Activated T-cell treated with anti-CD3 and anti-CD28 coated beads, Interleukin-2, amount 50 U/mL, for 24 hours (primary cell): ENCODE measurements around the gene DCP1B.
A peak's percentile ranks its signal among the peaks of the same experiment; 100 is the strongest.

Experiments
- DNase-seq: peaks from one replicate; pipeline ENCODE4 v3.0.0-alpha.2; 2020
- H3K27ac Mint-ChIP-seq: 2 replicates; pipeline ENCODE4 v1.8.0; 2020; ENCODE audit warnings: mild to moderate bottlenecking, mixed read lengths
- H3K27me3 Mint-ChIP-seq: 2 replicates; pipeline ENCODE4 v1.8.0; 2020; ENCODE audit warnings: mixed read lengths
- H3K36me3 Mint-ChIP-seq: 2 replicates; pipeline ENCODE4 v1.8.0; 2020; ENCODE audit warnings: low read depth, mixed read lengths
- H3K4me1 Mint-ChIP-seq: 2 replicates; pipeline ENCODE4 v1.8.0; 2020; ENCODE audit warnings: low read depth, mixed read lengths
- H3K4me3 Mint-ChIP-seq: 2 replicates; pipeline ENCODE4 v1.8.0; 2020; ENCODE audit warnings: mild to moderate bottlenecking, moderate library complexity, mixed read lengths
- H3K9me3 Mint-ChIP-seq: 2 replicates; pipeline ENCODE4 v1.8.0; 2020; ENCODE audit warnings: mixed read lengths

Gene DCP1B

GRCh38 chr12:1928439-1929121 is 75.7 kb downstream of the DCP1B start:
- no peak overlapping the region for H3K27ac Mint-ChIP-seq
- peak; percentile 6 for DNase-seq
- no peaks in the 10 kb centered on the region for H3K36me3 Mint-ChIP-seq
- no peaks in the 10 kb centered on the region for H3K27me3 Mint-ChIP-seq
- no peaks in the 10 kb centered on the region for H3K9me3 Mint-ChIP-seq
- peaks cover 13% of the 10 kb centered on the region for H3K4me1 Mint-ChIP-seq
- H3K4me3 Mint-ChIP-seq = no peak overlapping the region

GRCh38 chr12:1927751-1928351 is 76.4 kb downstream of the DCP1B start:
- H3K27me3 Mint-ChIP-seq = no peaks in the 10 kb centered on the region
- no peaks in the 10 kb centered on the region for H3K9me3 Mint-ChIP-seq
- no peak overlapping the region for H3K27ac Mint-ChIP-seq
- H3K36me3 Mint-ChIP-seq = no peaks in the 10 kb centered on the region
- peaks cover 13% of the 10 kb centered on the region for H3K4me1 Mint-ChIP-seq
- DNase-seq = peak; percentile 19
- no peak overlapping the region for H3K4me3 Mint-ChIP-seq

GRCh38 chr12:1927051-1927680 is 77.1 kb downstream of the DCP1B start:
- peak; percentile 11 for DNase-seq
- Mint-ChIP-seq H3K36me3 (no peaks in the 10 kb centered on the region), H3K27me3 (no peaks in the 10 kb centered on the region), H3K9me3 (no peaks in the 10 kb centered on the region), H3K27ac (no peak overlapping the region), H3K4me3 (no peak overlapping the region), H3K4me1 (peaks cover 13% of the 10 kb centered on the region)

- peaks cover 13% of the 10 kb centered on the region for H3K4me1 Mint-ChIP-seq
- H3K27me3 Mint-ChIP-seq = no peaks in the 10 kb centered on the region
- H3K9me3 Mint-ChIP-seq = no peaks in the 10 kb centered on the region
- H3K4me3 Mint-ChIP-seq = no peak overlapping the region
- H3K27ac Mint-ChIP-seq = no peak overlapping the region
- no peaks in the 10 kb centered on the region for H3K36me3 Mint-ChIP-seq
- peak; percentile 9 for DNase-seq
Measured at GRCh38 chr12:1926251-1926657, 78.0 kb downstream of the DCP1B start.

- H3K4me3 Mint-ChIP-seq = no peak overlapping the region
- H3K27me3 Mint-ChIP-seq = no peaks in the 10 kb centered on the region
- no peaks in the 10 kb centered on the region for H3K36me3 Mint-ChIP-seq
- H3K27ac Mint-ChIP-seq = no peak overlapping the region
- peak; percentile 9 for DNase-seq
- H3K4me1 Mint-ChIP-seq = peaks cover 13% of the 10 kb centered on the region
- no peaks in the 10 kb centered on the region for H3K9me3 Mint-ChIP-seq
Measured at GRCh38 chr12:1925684-1926006, 78.6 kb downstream of the DCP1B start.

- Mint-ChIP-seq H3K27me3 (no peaks in the 10 kb centered on the region), H3K9me3 (no peaks in the 10 kb centered on the region), H3K4me1 (peaks cover 11% of the 10 kb centered on the region), H3K36me3 (no peaks in the 10 kb centered on the region), H3K27ac (no peak overlapping the region), H3K4me3 (no peak overlapping the region)
- peak; percentile 27 for DNase-seq
Measured at GRCh38 chr12:1924996-1925683, 79.1 kb downstream of the DCP1B start.

- Mint-ChIP-seq H3K27me3 (peaks cover 3% of the 10 kb centered on the region), H3K9me3 (no peaks in the 10 kb centered on the region), H3K36me3 (no peaks in the 10 kb centered on the region), H3K4me3 (no peak overlapping the region), H3K27ac (no peak overlapping the region), H3K4me1 (peaks cover 10% of the 10 kb centered on the region)
- DNase-seq = no peak
Measured at GRCh38 chr12:1922985-1923384, 81.3 kb downstream of the DCP1B start.

GRCh38 chr12:1922075-1922709 is 82.1 kb downstream of the DCP1B start:
- Mint-ChIP-seq H3K4me3 (no peak overlapping the region), H3K9me3 (no peaks in the 10 kb centered on the region), H3K4me1 (peaks cover 10% of the 10 kb centered on the region), H3K36me3 (no peaks in the 10 kb centered on the region), H3K27me3 (peaks cover 9% of the 10 kb centered on the region), H3K27ac (no peak overlapping the region)
- DNase-seq = peak; percentile 21

- peak; percentile 13 for DNase-seq
- Mint-ChIP-seq H3K9me3 (no peaks in the 10 kb centered on the region), H3K27ac (no peak overlapping the region), H3K4me1 (peaks cover 17% of the 10 kb centered on the region), H3K36me3 (no peaks in the 10 kb centered on the region), H3K4me3 (no peak overlapping the region), H3K27me3 (peaks cover 9% of the 10 kb centered on the region)
Measured at GRCh38 chr12:1920971-1921370, 83.3 kb downstream of the DCP1B start.

GRCh38 chr12:1920436-1920835 is 83.8 kb downstream of the DCP1B start:
- Mint-ChIP-seq H3K9me3 (no peaks in the 10 kb centered on the region), H3K4me3 (no peak overlapping the region), H3K36me3 (no peaks in the 10 kb centered on the region), H3K27ac (no peak overlapping the region), H3K27me3 (peaks cover 9% of the 10 kb centered on the region), H3K4me1 (peaks cover 23% of the 10 kb centered on the region)
- DNase-seq = no peak

GRCh38 chr12:1919763-1920162 is 84.5 kb downstream of the DCP1B start:
- no peak for DNase-seq
- Mint-ChIP-seq H3K4me3 (no peak overlapping the region), H3K9me3 (no peaks in the 10 kb centered on the region), H3K27ac (no peak overlapping the region), H3K27me3 (peaks cover 9% of the 10 kb centered on the region), H3K36me3 (no peaks in the 10 kb centered on the region), H3K4me1 (peaks cover 23% of the 10 kb centered on the region)

- Mint-ChIP-seq H3K9me3 (no peaks in the 10 kb centered on the region), H3K27ac (no peak overlapping the region), H3K4me3 (no peak overlapping the region), H3K4me1 (peaks cover 18% of the 10 kb centered on the region), H3K36me3 (no peaks in the 10 kb centered on the region), H3K27me3 (peaks cover 9% of the 10 kb centered on the region)
- peak; percentile 14 for DNase-seq
Measured at GRCh38 chr12:1919284-1919683, 85.0 kb downstream of the DCP1B start.

- Mint-ChIP-seq H3K4me1 (peaks cover 18% of the 10 kb centered on the region), H3K27ac (no peak overlapping the region), H3K4me3 (no peak overlapping the region), H3K9me3 (no peaks in the 10 kb centered on the region), H3K27me3 (peaks cover 9% of the 10 kb centered on the region), H3K36me3 (no peaks in the 10 kb centered on the region)
- DNase-seq = no peak
Measured at GRCh38 chr12:1918884-1919236, 85.4 kb downstream of the DCP1B start.

GRCh38 chr12:1918081-1918883 is 86.0 kb downstream of the DCP1B start, which contains the start of gene CACNA2D4:
TSS of gene CACNA2D4 (minus strand) at chr12:1918652. CDS start at chr12:1918473, 179 bp downstream.
- Mint-ChIP-seq H3K36me3 (no peaks in the 10 kb centered on the region), H3K27me3 (peaks cover 9% of the 10 kb centered on the region), H3K4me3 (no peak within 1 kb of the TSS), H3K4me1 (peaks cover 18% of the 10 kb centered on the region), H3K27ac (no peak within 1 kb of the TSS), H3K9me3 (no peaks in the 10 kb centered on the region)
- DNase-seq = peak; percentile 18
